Measurements from ENCODE around the gene DNAJA2. TPM values are rescaled to one million over a fixed set of nuclear protein-coding genes. Genes with fewer than 3 reads are reported as not detected.

The DNAJA2 gene
- total RNA-seq, 2 donors from 2014 or later, result 65.1 to 68.2 TPM

DNA sequence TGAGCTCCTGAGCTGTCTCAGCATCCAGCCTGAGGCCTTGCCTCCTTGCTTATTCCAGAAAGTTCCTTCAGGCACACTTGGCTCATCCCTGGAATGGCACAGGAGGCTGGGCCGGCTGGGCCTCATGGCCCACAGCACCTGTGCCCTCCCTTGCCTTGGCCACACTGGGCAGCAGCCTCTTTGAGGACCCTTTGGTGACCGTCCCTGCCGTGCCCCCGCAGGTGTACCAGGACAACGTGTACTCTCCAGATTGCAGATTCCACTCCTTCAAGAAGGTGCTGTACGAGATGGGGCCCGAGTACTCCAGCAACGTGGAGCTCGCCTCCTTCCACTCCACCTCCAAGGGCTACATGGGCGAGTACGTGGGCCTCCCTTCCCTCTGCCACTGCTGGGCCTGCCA lies 55.1 kb downstream of the DNAJA2 start:
- peak overlapping the region; percentile 68 for H3K27ac ChIP-seq (ENCODE audit: low read depth, low read length)

DNA sequence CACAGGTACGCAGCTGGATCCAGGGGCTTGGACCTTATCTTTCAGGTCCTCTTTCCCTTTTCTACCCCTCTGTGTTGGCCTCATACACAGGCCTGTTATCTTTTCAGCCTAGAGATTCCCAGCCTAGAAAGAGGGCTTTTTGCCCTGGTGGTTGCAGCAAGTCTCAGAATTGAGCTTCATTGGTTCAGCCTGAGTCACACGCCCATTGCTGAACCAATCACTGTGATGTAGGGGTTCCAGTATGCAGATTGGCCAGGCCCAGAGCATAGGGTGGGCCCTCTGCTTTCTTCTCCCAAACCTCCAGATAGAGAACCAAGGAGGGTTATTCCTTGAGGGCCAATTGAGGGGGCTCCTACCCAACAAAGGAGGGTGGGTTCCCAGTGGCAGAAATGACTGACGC lies 56.5 kb downstream of the DNAJA2 start:
- H3K9me3 ChIP-seq (ENCODE audit: control insufficient read depth, low read length), result no peaks in the 10 kb centered on the region
- Mint-ChIP-seq H3K36me3 (ENCODE audit: low read depth) (peaks cover 75% of the 10 kb centered on the region), H3K4me3 (no peak overlapping the region), H3K27ac (no peak overlapping the region), H3K4me1 (no peaks in the 10 kb centered on the region), H3K27me3 (ENCODE audit: insufficient read depth) (no peaks in the 10 kb centered on the region), H3K9me3 (no peaks in the 10 kb centered on the region)
- no peaks in the 10 kb centered on the region for H3K27me3 ChIP-seq (ENCODE audit: control insufficient read depth, insufficient read depth, low read length, poor library complexity, severe bottlenecking)
- peaks cover 92% of the 10 kb centered on the region for H3K36me3 ChIP-seq (ENCODE audit: control insufficient read depth, insufficient read depth, low read length)
- TF ChIP-seq, protein P1, sequence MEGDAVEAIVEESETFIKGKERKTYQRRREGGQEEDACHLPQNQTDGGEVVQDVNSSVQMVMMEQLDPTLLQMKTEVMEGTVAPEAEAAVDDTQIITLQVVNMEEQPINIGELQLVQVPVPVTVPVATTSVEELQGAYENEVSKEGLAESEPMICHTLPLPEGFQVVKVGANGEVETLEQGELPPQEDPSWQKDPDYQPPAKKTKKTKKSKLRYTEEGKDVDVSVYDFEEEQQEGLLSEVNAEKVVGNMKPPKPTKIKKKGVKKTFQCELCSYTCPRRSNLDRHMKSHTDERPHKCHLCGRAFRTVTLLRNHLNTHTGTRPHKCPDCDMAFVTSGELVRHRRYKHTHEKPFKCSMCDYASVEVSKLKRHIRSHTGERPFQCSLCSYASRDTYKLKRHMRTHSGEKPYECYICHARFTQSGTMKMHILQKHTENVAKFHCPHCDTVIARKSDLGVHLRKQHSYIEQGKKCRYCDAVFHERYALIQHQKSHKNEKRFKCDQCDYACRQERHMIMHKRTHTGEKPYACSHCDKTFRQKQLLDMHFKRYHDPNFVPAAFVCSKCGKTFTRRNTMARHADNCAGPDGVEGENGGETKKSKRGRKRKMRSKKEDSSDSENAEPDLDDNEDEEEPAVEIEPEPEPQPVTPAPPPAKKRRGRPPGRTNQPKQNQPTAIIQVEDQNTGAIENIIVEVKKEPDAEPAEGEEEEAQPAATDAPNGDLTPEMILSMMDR (conservative IDR thresholded peaks at IDR 0.05), result no peak
- H3K27ac ChIP-seq (ENCODE audit: low read depth, low read length), result no peak overlapping the region
- H3K4me3 ChIP-seq (ENCODE audit: low read length), result no peak overlapping the region
- H3K4me1 ChIP-seq (ENCODE audit: control insufficient read depth, insufficient read depth, low read length), result no peaks in the 10 kb centered on the region
- peak; percentile 75 for DNase-seq
- H3K9ac ChIP-seq (ENCODE audit: extremely low read depth, low read length, poor library complexity, severe bottlenecking), result no peak overlapping the region
- WGBS, 2 experiments (ENCODE audit: insufficient coverage in 1 of 2, insufficient read length in 1 of 2), result 98 to 100% methylated on average over 3 of the region's 3 CpGs

More for the DNA sequence above, 55.1 kb downstream of the DNAJA2 start:
- Histone ChIP-seq H3K9ac (ENCODE audit: extremely low read depth, low read length, poor library complexity, severe bottlenecking) (no peak overlapping the region), H3K9me3 (ENCODE audit: control insufficient read depth, low read length) (no peaks in the 10 kb centered on the region), H3K4me1 (ENCODE audit: control insufficient read depth, insufficient read depth, low read length) (no peaks in the 10 kb centered on the region), H3K4me3 (ENCODE audit: low read length) (no peak overlapping the region), H3K27me3 (ENCODE audit: control insufficient read depth, insufficient read depth, low read length, poor library complexity, severe bottlenecking) (no peaks in the 10 kb centered on the region), H3K36me3 (ENCODE audit: control insufficient read depth, insufficient read depth, low read length) (peaks cover 84% of the 10 kb centered on the region)
- Mint-ChIP-seq H3K4me1 (no peaks in the 10 kb centered on the region), H3K4me3 (no peak overlapping the region), H3K27ac (no peak overlapping the region), H3K27me3 (ENCODE audit: insufficient read depth) (no peaks in the 10 kb centered on the region), H3K36me3 (ENCODE audit: low read depth) (peaks cover 80% of the 10 kb centered on the region), H3K9me3 (no peaks in the 10 kb centered on the region)
- 94 to 100% methylated on average over 4 to 11 of the region's 11 CpGs for WGBS, 2 experiments (ENCODE audit: insufficient coverage in 1 of 2, insufficient read length in 1 of 2)
- no peak for DNase-seq
- TF ChIP-seq, protein P1 (conservative IDR thresholded peaks at IDR 0.05), result no peak

DNA sequence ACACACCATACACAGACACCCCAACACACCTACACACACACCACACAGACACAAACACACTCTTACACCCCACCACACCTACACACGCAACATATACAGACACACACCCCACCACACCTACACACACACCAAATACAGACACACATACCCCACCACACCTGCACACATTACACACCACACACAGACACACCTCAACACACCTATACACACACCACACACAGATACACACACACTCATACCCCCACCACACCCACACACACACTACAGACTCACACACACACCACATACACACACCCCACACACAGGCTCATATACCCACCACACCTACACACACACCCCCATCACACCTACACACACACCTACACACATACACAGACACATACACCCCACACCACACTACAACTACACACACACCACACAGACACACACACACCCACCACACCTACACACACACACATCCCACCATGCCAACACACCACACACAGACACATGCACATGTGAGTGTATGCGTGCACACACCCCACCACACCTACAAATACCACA lies 57.9 kb downstream of the DNAJA2 start:
- DNase-seq, result no peak
- Histone ChIP-seq H3K9ac (ENCODE audit: extremely low read depth, low read length, poor library complexity, severe bottlenecking) (no peak overlapping the region), H3K27ac (ENCODE audit: low read depth, low read length) (no peak overlapping the region), H3K36me3 (ENCODE audit: control insufficient read depth, insufficient read depth, low read length) (peaks cover 93% of the 10 kb centered on the region), H3K4me3 (ENCODE audit: low read length) (no peak overlapping the region), H3K4me1 (ENCODE audit: control insufficient read depth, insufficient read depth, low read length) (no peaks in the 10 kb centered on the region), H3K27me3 (ENCODE audit: control insufficient read depth, insufficient read depth, low read length, poor library complexity, severe bottlenecking) (no peaks in the 10 kb centered on the region), H3K9me3 (ENCODE audit: control insufficient read depth, low read length) (no peaks in the 10 kb centered on the region)
- Mint-ChIP-seq H3K4me3 (no peak overlapping the region), H3K4me1 (no peaks in the 10 kb centered on the region), H3K27ac (no peak overlapping the region), H3K36me3 (ENCODE audit: low read depth) (peaks cover 80% of the 10 kb centered on the region), H3K27me3 (ENCODE audit: insufficient read depth) (no peaks in the 10 kb centered on the region), H3K9me3 (no peaks in the 10 kb centered on the region)
- TF ChIP-seq, protein P1 (conservative IDR thresholded peaks at IDR 0.05), result no peak
- WGBS, 2 experiments (ENCODE audit: insufficient coverage in 1 of 2, insufficient read length in 1 of 2), result 100% methylated on average over 2 of the region's 2 CpGs; no CpG with 5 or more reads in 1 of the 2 experiments

Data from endodermal cell (in vitro differentiated cells).